ENCODE results near the gene ADAMTS17.

The ADAMTS17 gene

GRCh38 chr15:100245487-100245820 is 96.3 kb downstream of the ADAMTS17 start:
- no peak for TF ChIP-seq CTCF (IDR thresholded peaks at IDR 0.05; ENCODE audit: low read depth, low read length)
- Histone ChIP-seq H3K27ac (no peak overlapping the region), H3K9me3 (ENCODE audit: severe bottlenecking) (no peaks in the 10 kb centered on the region), H3K36me3 (no peaks in the 10 kb centered on the region), H3K27me3 (ENCODE audit: insufficient read depth, low read depth, severe bottlenecking) (peaks cover 15% of the 10 kb centered on the region), H3K4me3 (ENCODE audit: low read depth, low read length) (no peak overlapping the region)
- no peak for DNase-seq

GRCh38 chr15:100244796-100245486 is 96.8 kb downstream of the ADAMTS17 start:
- no peak overlapping the region for H3K27ac ChIP-seq
- DNase-seq = no peak
- H3K4me3 ChIP-seq (ENCODE audit: low read depth, low read length) = no peak overlapping the region
- no peaks in the 10 kb centered on the region for H3K36me3 ChIP-seq
- H3K9me3 ChIP-seq (ENCODE audit: severe bottlenecking) = no peaks in the 10 kb centered on the region
- TF ChIP-seq CTCF (IDR thresholded peaks at IDR 0.05; ENCODE audit: low read depth, low read length) = no peak
- peaks cover 15% of the 10 kb centered on the region for H3K27me3 ChIP-seq (ENCODE audit: insufficient read depth, low read depth, severe bottlenecking)

GRCh38 chr15:100242989-100243388 is 98.8 kb downstream of the ADAMTS17 start:
- no peak for TF ChIP-seq CTCF (IDR thresholded peaks at IDR 0.05; ENCODE audit: low read depth, low read length)
- no peak overlapping the region for H3K4me3 ChIP-seq (ENCODE audit: low read depth, low read length)
- no peaks in the 10 kb centered on the region for H3K36me3 ChIP-seq
- H3K27ac ChIP-seq = no peak overlapping the region
- no peaks in the 10 kb centered on the region for H3K9me3 ChIP-seq (ENCODE audit: severe bottlenecking)
- peaks cover 19% of the 10 kb centered on the region for H3K27me3 ChIP-seq (ENCODE audit: insufficient read depth, low read depth, severe bottlenecking)
- no peak for DNase-seq

GRCh38 chr15:100241572-100242482 is 99.9 kb downstream of the ADAMTS17 start:
- H3K27ac ChIP-seq = no peak overlapping the region
- no peaks in the 10 kb centered on the region for H3K9me3 ChIP-seq (ENCODE audit: severe bottlenecking)
- no peak for DNase-seq
- no peak overlapping the region for H3K4me3 ChIP-seq (ENCODE audit: low read depth, low read length)
- no peak for TF ChIP-seq CTCF (IDR thresholded peaks at IDR 0.05; ENCODE audit: low read depth, low read length)
- H3K36me3 ChIP-seq = no peaks in the 10 kb centered on the region
- peaks cover 15% of the 10 kb centered on the region for H3K27me3 ChIP-seq (ENCODE audit: insufficient read depth, low read depth, severe bottlenecking)

- no peaks in the 10 kb centered on the region for H3K36me3 ChIP-seq
- no peaks in the 10 kb centered on the region for H3K9me3 ChIP-seq (ENCODE audit: severe bottlenecking)
- DNase-seq = no peak
Observed at GRCh38 chr15:100236981-100237720, 104.6 kb downstream of the ADAMTS17 start.

More at GRCh38 chr15:100236981-100237720, 104.6 kb downstream of the ADAMTS17 start:
- Histone ChIP-seq H3K27me3 (ENCODE audit: insufficient read depth, low read depth, severe bottlenecking) (peaks cover 25% of the 10 kb centered on the region), H3K4me3 (ENCODE audit: low read depth, low read length) (no peak overlapping the region), H3K27ac (no peak overlapping the region)
- no peak for TF ChIP-seq CTCF (IDR thresholded peaks at IDR 0.05; ENCODE audit: low read depth, low read length)
